B cell (primary cell): ENCODE results near the gene EEF1AKMT3. TPM values are rescaled to one million over a fixed set of nuclear protein-coding genes. Genes with fewer than 3 reads are reported as not detected.
"Not testable (repeated sequence)": the region's sequence is repeated elsewhere in the genome, so short reads cannot be mapped to it uniquely, and the experiment has no call there.

Source experiments
- ATAC-seq: fragments of 200-7000 bp; cut with Tn5 transposase; one replicate; pipeline ENCODE4 v1.10.0; 2021; ENCODE audit warnings: low read depth, mild to moderate bottlenecking, moderate number of reproducible peaks, moderate library complexity
- CTCF ChIA-PET: fragments of 350-600 bp; sonication (Branson Sonifier 250); formaldehyde crosslinking; loops from one replicate; lab custom pipeline; 2021; ENCODE audit warnings: antibody characterized with exemption, inconsistent platforms; lab: Charles Lee
- POLR2A ChIA-PET: fragments of 350-600 bp; sonication (Branson Sonifier 250); formaldehyde crosslinking; loops from one replicate; lab custom pipeline; 2021; ENCODE audit warnings: antibody characterized with exemption; lab: Charles Lee
- DNase-seq: peaks from one replicate; pipeline ENCODE4 v3.0.0; 2013
- H2AFZ ChIP-seq: 2 replicates; pipeline ENCODE4 v1.6.1; 2012; ENCODE audit warnings: mild to moderate bottlenecking, low read depth, low read length; ENCODE audit not compliant: insufficient read depth, poor library complexity, severe bottlenecking
- H3K27ac ChIP-seq, 2 donors: 1 replicate in 1 of 2; 2 replicates in 1 of 2; pipeline ENCODE4 v1.5.1; 2012 to 2013; ENCODE audit warnings: low read length in 2 of 2, mild to moderate bottlenecking in 2 of 2, moderate library complexity in 1 of 2
- H3K27me3 ChIP-seq, 4 experiments: fragments of 200-600 bp in 1 of 4; sonication (generic) in 1 of 4; replicated peaks in 1 of 4; 1 replicate in 2 of 4; 2 replicates in 2 of 4; pipeline versions ENCODE4 v1.6.1 to v1.7.0; 2013 to 2016; ENCODE audit warnings: low read length in 3 of 4, mild to moderate bottlenecking in 2 of 4, mixed read lengths in 1 of 4, moderate library complexity in 1 of 4; ENCODE audit not compliant: insufficient read depth in 4 of 4, control insufficient read depth in 3 of 4; ENCODE audit errors: control extremely low read depth in 1 of 4
- H3K36me3 ChIP-seq, 2 experiments: replicated peaks in 1 of 2; 1 replicate in 1 of 2; 2 replicates in 1 of 2; pipeline versions ENCODE4 v1.6.1 to v1.7.1; 2013; ENCODE audit warnings: low read length in 1 of 2; ENCODE audit not compliant: insufficient read depth in 2 of 2, control insufficient read depth in 1 of 2; ENCODE audit errors: control extremely low read depth in 1 of 2, extremely low read depth in 1 of 2
- H3K4me1 ChIP-seq, 2 donors: fragments of 200-600 bp in 1 of 2; sonication (generic) in 1 of 2; 1 replicate in 1 of 2; 2 replicates in 1 of 2; pipeline versions ENCODE4 v1.5.1 to v1.6.1; 2013 to 2017; ENCODE audit warnings: low read length in 2 of 2; ENCODE audit not compliant: control insufficient read depth in 2 of 2, insufficient read depth in 2 of 2
- H3K4me2 ChIP-seq: replicated peaks from 2 replicates; pipeline ENCODE3; 2012; ENCODE audit warnings: mild to moderate bottlenecking, low read depth, low read length; ENCODE audit not compliant: poor library complexity, severe bottlenecking
- H3K4me3 ChIP-seq, 5 experiments: fragments of 200-600 bp in 1 of 5; sonication (generic) in 1 of 5; 1 replicate in 3 of 5; 2 replicates in 2 of 5; pipeline versions ENCODE4 v1.5.1 to v1.7.0; 2011 to 2016; ENCODE audit warnings: low read length in 4 of 5, mild to moderate bottlenecking in 4 of 5, low read depth in 2 of 5, control low read depth in 1 of 5, moderate library complexity in 1 of 5; ENCODE audit not compliant: insufficient read depth in 1 of 5; ENCODE audit errors: control extremely low read depth in 1 of 5, extremely low read depth in 1 of 5
- H3K79me2 ChIP-seq: fragments of 200-600 bp; sonication (generic); one replicate; pipeline ENCODE4 v1.6.0; 2016; ENCODE audit warnings: low read length; ENCODE audit not compliant: control insufficient read depth, insufficient read depth
- H3K9ac ChIP-seq: fragments of 200-600 bp; sonication (generic); 2 replicates; pipeline ENCODE4 v1.6.1; 2017; ENCODE audit warnings: mild to moderate bottlenecking, low read length, moderate library complexity
- H3K9me3 ChIP-seq, 3 donors: one replicate each; pipeline versions ENCODE4 v1.6.1 to v1.7.1; 2013; ENCODE audit warnings: low read length in 2 of 3; ENCODE audit not compliant: control insufficient read depth in 2 of 3, insufficient read depth in 1 of 3; ENCODE audit errors: control extremely low read depth in 1 of 3
- H4K20me1 ChIP-seq: 2 replicates; pipeline ENCODE4 v1.6.0; 2012; ENCODE audit warnings: mild to moderate bottlenecking, low read length; ENCODE audit not compliant: insufficient read depth, control insufficient read depth, poor library complexity, severe bottlenecking
- H3K27ac Mint-ChIP-seq: one replicate; pipeline ENCODE4 v1.8.0; 2021; ENCODE audit warnings: mixed read lengths
- H3K27me3 Mint-ChIP-seq: one replicate; pipeline ENCODE4 v1.8.0; 2021; ENCODE audit warnings: mixed read lengths
- H3K4me1 Mint-ChIP-seq: one replicate; pipeline ENCODE4 v1.8.0; 2021; ENCODE audit warnings: mixed read lengths
- H3K4me3 Mint-ChIP-seq: one replicate; pipeline ENCODE4 v1.8.0; 2021; ENCODE audit warnings: mixed read lengths
- H3K9me3 Mint-ChIP-seq: one replicate; pipeline ENCODE4 v1.8.0; 2022; ENCODE audit warnings: mixed read lengths; ENCODE audit not compliant: insufficient read depth
- EZH2 ChIP-seq: IDR thresholded peaks from 2 replicates; pipeline ENCODE4 v1.6.1; 2012; ENCODE audit warnings: borderline replicate concordance, low read depth, mild to moderate bottlenecking, moderate library complexity, low read length; ENCODE audit not compliant: insufficient read depth, poor library complexity, severe bottlenecking
- WGBS: methylation state at CpG from one replicate; pipeline ENCODE4 v1.1.5; 2013; ENCODE audit warnings: missing lambda C conversion rate; ENCODE audit not compliant: insufficient coverage; 5-methylcytosine and 5-hydroxymethylcytosine counted together
- intact Hi-C: fragments of 100-400 bp; cut with micrococcal nuclease; formaldehyde crosslinking; loops from one replicate; pipeline ENCODE4 v1.10.0; 2022
- polyA plus RNA-seq: library from polyadenylated mRNA; depleted of rRNA; stranded (reverse); fragments of >200 nt; gene quantifications from 2 replicates; pipeline ENCODE4 v1.2.3, GENCODE V29; 2012
- total RNA-seq, 2 donors: library from RNA; stranded (reverse); fragments of 120-200 nt in 1 of 2; gene quantifications; 1 replicate in 1 of 2; 2 replicates in 1 of 2; pipeline versions ENCODE4 v1.2.3 to v1.2.4, GENCODE V29; 2013 to 2022
- TF ChIP-seq, protein P1 (sequence below): fragments of 200-600 bp; IDR thresholded peaks from one replicate; pipeline ENCODE4 v1.8.0; 2022; ENCODE audit warnings: antibody characterized with exemption, mild to moderate bottlenecking

Gene EEF1AKMT3
- total and polyA plus RNA-seq, 2 donors (not counting 1 experiment from before 2014, with no cell fraction given) = 0.89 to 1.3 TPM

DNA sequence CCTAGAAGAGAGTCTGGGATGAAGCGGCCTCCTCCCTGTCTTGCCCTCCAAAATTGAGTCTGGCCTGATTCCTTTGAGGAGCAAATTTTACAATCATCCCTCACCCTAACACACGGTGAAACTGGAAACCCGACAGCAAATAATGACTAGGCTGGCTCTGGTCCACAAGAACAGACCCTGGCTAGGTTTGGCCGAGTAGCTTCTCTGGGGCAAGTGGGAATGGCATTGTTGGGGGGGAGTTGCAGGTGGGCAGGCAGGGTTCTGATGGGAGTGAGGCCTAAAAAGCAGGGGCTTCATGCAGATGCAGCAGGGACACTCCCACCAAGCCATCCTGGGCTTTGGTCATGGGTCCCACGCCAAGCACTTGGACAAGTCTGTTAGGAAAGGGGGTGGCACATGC, 48.6 kb downstream of the EEF1AKMT3 start:
- H3K9me3 ChIP-seq, H3K4me3 ChIP-seq, H3K79me2 ChIP-seq, H3K27ac Mint-ChIP-seq, intact Hi-C loops, ATAC-seq, H3K4me1 Mint-ChIP-seq, DNase-seq, H3K4me2 ChIP-seq, CTCF ChIA-PET, H3K27me3 Mint-ChIP-seq, H3K4me3 Mint-ChIP-seq, H3K27ac ChIP-seq, H3K4me1 ChIP-seq, H3K9ac ChIP-seq, H3K9me3 Mint-ChIP-seq, H2AFZ ChIP-seq, H3K27me3 ChIP-seq: not testable (repeated sequence)
- WGBS = 100% methylated on average over 2 of the region's 5 CpGs
- H4K20me1 ChIP-seq = peaks cover 39% of the 10 kb centered on the region
- peaks cover 0 to 51% of the 10 kb centered on the region in 2 experiments for H3K36me3 ChIP-seq
- POLR2A ChIA-PET = interaction anchor here (0.6 kb wide), 1 partner anchor 73 kb away, joined by 3 read pairs; no protein-coding TSS in a partner anchor

DNA sequence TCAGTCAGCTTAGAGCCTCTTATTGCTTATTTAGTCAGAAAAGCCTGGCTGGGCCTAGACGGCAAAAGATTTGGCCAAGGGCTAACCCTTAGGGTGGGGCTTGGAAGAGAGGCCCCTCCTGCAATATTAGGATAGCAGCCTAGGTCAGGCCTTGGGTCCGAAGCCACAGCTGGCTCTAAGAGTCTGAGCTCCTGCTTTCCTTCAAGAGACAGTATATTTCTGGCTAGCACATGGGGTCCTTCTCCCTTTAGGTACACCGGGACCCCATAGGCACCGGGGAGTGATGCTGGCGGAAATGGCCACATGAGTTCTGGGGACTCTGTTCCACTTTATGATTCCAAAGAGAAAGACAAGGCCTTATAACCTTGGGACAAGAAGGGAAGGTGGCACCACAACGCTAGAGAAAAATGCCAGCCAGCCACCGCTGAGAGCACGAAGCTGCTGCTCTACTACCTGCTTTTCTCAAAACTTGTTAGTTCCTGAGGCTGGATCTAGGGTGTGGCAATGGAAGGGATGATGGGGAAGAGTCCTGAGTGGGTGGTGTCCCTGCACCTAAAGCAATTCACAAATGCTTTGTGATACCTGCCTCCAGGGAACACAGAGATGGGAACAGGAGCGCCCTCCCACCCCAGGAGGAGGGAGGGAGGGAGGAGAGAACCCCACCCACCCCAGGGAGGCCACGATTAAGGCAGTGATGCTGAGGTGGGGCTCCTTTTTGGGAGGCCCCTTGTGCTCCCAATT, 49.2 kb downstream of the EEF1AKMT3 start:
- Histone ChIP-seq H3K4me3 (no peak overlapping the region), H3K27ac (no peak overlapping the region), H3K9me3 (no peaks in the 10 kb centered on the region), H3K36me3 (peaks cover 0 to 57% of the 10 kb centered on the region in 2 experiments), H3K79me2 (peaks cover 7% of the 10 kb centered on the region), H3K9ac (no peak overlapping the region), H3K4me2 (no peak overlapping the region), H3K4me1 (no peaks in the 10 kb centered on the region), H2AFZ (no peak overlapping the region), H3K27me3 (no peaks in the 10 kb centered on the region), H4K20me1 (peaks cover 45% of the 10 kb centered on the region)
- CTCF ChIA-PET = no interaction called here
- 94% methylated on average over 4 of the region's 10 CpGs for WGBS
- Mint-ChIP-seq H3K4me3 (no peak overlapping the region), H3K9me3 (no peaks in the 10 kb centered on the region), H3K27me3 (no peaks in the 10 kb centered on the region), H3K27ac (no peak overlapping the region), H3K4me1 (no peaks in the 10 kb centered on the region)
- DNase-seq (no peak), ATAC-seq (no peak)
- POLR2A ChIA-PET = interaction anchor here (0.6 kb wide), 2 partner anchors 16 to 74 kb away, joined by 3 to 4 read pairs; no protein-coding TSS in a partner anchor
- no peak for TF ChIP-seq EZH2
- TF ChIP-seq, protein P1, sequence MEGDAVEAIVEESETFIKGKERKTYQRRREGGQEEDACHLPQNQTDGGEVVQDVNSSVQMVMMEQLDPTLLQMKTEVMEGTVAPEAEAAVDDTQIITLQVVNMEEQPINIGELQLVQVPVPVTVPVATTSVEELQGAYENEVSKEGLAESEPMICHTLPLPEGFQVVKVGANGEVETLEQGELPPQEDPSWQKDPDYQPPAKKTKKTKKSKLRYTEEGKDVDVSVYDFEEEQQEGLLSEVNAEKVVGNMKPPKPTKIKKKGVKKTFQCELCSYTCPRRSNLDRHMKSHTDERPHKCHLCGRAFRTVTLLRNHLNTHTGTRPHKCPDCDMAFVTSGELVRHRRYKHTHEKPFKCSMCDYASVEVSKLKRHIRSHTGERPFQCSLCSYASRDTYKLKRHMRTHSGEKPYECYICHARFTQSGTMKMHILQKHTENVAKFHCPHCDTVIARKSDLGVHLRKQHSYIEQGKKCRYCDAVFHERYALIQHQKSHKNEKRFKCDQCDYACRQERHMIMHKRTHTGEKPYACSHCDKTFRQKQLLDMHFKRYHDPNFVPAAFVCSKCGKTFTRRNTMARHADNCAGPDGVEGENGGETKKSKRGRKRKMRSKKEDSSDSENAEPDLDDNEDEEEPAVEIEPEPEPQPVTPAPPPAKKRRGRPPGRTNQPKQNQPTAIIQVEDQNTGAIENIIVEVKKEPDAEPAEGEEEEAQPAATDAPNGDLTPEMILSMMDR = no peak
- intact Hi-C loops = no loop called here
